ENCODE data around the gene CLPSL1. TPM values are rescaled to one million over a fixed set of nuclear protein-coding genes. Genes with fewer than 3 reads are reported as not detected.

Gene CLPSL1
- total RNA-seq, 2 donors from 2014 or later, result not detected

DNA sequence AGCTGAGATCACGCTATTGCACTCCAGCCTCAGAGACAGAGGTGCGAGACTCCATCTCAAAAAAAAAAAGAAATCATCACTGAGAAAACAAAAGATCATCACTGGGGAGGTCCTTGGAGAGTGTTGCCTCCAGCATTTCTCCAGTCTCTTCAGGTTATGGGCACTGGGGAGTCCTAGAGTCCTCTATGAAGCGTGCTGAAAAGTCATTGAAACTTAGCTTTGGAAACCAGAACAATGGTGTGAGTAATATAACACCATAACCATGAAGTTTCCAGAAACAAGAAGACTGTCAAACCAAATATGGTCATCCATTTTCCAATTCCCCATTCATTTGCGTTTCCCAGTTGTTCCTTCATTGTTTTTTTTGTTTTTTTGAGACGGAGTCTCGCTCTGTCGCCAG is 30.3 kb upstream of the CLPSL1 start:
- no peaks in the 10 kb centered on the region for H3K36me3 ChIP-seq
- H3K27ac ChIP-seq, result no peak overlapping the region
- H3K9me3 ChIP-seq, result no peaks in the 10 kb centered on the region
- TF ChIP-seq, protein P1, sequence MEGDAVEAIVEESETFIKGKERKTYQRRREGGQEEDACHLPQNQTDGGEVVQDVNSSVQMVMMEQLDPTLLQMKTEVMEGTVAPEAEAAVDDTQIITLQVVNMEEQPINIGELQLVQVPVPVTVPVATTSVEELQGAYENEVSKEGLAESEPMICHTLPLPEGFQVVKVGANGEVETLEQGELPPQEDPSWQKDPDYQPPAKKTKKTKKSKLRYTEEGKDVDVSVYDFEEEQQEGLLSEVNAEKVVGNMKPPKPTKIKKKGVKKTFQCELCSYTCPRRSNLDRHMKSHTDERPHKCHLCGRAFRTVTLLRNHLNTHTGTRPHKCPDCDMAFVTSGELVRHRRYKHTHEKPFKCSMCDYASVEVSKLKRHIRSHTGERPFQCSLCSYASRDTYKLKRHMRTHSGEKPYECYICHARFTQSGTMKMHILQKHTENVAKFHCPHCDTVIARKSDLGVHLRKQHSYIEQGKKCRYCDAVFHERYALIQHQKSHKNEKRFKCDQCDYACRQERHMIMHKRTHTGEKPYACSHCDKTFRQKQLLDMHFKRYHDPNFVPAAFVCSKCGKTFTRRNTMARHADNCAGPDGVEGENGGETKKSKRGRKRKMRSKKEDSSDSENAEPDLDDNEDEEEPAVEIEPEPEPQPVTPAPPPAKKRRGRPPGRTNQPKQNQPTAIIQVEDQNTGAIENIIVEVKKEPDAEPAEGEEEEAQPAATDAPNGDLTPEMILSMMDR (IDR thresholded peaks at IDR 0.05), result no peak
- ATAC-seq (ENCODE audit: insufficient number of reproducible peaks, low FRiP score, low read depth) (no peak), DNase-seq (ENCODE audit: low spot score) (no peak)
- H3K27me3 ChIP-seq (replicated peaks; ENCODE audit: insufficient read depth), result no peaks in the 10 kb centered on the region
- H3K4me3 ChIP-seq, result no peak overlapping the region
- no peaks in the 10 kb centered on the region for H3K4me1 ChIP-seq (ENCODE audit: control insufficient read depth in 1 of 2, low read depth in 2 of 2)

DNA sequence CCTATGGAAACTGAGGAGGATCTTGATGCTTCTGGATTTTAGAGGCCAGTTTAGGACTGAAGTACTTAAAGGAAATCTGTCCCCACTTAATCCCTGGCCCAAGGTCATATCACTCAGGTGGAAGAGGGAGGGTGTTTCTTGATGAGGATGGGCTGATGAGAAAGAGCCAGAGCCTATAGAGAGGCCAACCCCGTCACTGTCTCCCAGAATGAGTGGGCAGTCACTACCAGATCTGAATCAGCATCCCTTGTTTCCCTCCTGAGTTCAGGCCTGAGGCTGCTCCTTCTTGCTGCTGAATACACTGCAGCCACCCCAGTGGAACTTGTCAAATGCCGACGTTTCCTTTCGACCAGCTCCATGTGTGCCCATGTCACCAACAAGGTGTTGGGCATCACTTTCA is 29.2 kb upstream of the CLPSL1 start:
- Histone ChIP-seq H3K9me3 (no peaks in the 10 kb centered on the region), H3K4me1 (ENCODE audit: control insufficient read depth in 1 of 2, low read depth in 2 of 2) (no peaks in the 10 kb centered on the region), H3K36me3 (no peaks in the 10 kb centered on the region), H3K27me3 (replicated peaks; ENCODE audit: insufficient read depth) (no peaks in the 10 kb centered on the region), H3K4me3 (no peak overlapping the region), H3K27ac (no peak overlapping the region)
- ATAC-seq (ENCODE audit: insufficient number of reproducible peaks, low FRiP score, low read depth) (no peak), DNase-seq (ENCODE audit: low spot score) (no peak)
- TF ChIP-seq, protein P1 (IDR thresholded peaks at IDR 0.05), result no peak

DNA sequence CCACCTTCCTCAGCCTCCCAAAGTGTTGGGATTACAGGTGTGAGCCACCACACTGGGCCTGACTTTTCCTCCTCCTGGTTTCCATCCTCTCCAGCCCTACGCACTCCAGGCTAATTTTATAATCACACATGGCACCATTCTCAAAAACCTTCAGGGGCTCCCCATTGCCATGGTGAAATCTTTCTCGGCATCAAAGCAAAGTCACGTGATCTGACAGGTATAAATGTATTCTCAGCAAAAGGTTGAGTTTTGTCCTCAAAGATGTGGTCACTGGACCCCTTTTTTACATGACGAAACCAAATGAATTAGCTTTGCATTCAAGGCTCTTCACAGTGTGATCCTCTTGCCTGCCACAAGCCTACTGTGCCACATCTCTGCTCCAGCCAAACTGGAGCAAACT is 28.5 kb upstream of the CLPSL1 start:
- ATAC-seq (ENCODE audit: insufficient number of reproducible peaks, low FRiP score, low read depth) (no peak), DNase-seq (ENCODE audit: low spot score) (no peak)
- no peaks in the 10 kb centered on the region for H3K36me3 ChIP-seq
- no peaks in the 10 kb centered on the region for H3K9me3 ChIP-seq
- H3K4me1 ChIP-seq (ENCODE audit: control insufficient read depth in 1 of 2, low read depth in 2 of 2), result no peaks in the 10 kb centered on the region
- no peak overlapping the region for H3K27ac ChIP-seq
- TF ChIP-seq, protein P1 (IDR thresholded peaks at IDR 0.05), result no peak
- H3K27me3 ChIP-seq (replicated peaks; ENCODE audit: insufficient read depth), result no peaks in the 10 kb centered on the region
- no peak overlapping the region for H3K4me3 ChIP-seq

DNA sequence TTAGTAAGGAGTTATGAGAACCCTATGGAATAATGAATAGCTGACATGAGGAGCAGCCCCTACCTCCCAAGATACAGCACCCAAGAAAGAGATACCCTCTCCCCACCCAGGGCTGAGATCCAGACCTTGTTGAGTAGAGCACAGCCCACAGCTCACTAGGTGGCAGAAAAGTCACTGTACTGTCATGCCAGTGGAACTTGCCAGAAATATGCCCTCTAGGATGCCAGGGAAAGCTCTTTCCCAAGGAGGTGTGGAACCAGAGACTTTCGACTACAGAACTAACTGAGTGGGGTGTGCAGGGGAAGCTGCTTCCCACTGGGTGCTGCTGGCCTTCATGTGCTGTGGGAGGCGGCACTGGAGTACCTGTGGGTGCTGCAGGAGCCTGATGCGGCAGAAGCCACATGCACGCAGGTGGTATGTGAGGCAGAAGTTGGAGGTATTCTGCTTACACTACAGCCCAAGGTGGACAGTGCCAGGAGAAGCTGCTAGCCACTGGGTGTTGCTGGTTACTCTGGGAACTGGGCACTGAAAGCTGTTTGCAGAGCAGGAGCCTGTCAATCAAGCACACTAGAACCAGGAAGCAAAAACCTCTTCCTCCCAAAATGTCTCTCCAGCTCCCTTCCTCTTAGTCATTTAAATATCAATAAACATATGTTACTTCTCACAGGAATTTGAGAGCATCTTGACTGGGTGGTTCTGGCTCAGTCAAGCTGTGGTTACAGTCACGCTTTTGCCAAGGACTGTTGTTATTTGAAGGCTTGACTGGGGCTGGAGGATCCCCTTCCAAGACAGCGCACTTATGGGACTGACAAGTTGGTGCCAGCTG is 26.2 kb upstream of the CLPSL1 start:
- H3K9me3 ChIP-seq, result no peaks in the 10 kb centered on the region
- no peaks in the 10 kb centered on the region for H3K4me1 ChIP-seq (ENCODE audit: control insufficient read depth in 1 of 2, low read depth in 2 of 2)
- TF ChIP-seq, protein P1 (IDR thresholded peaks at IDR 0.05), result no peak
- H3K36me3 ChIP-seq, result no peaks in the 10 kb centered on the region
- no peak overlapping the region for H3K27ac ChIP-seq
- H3K4me3 ChIP-seq, result no peak overlapping the region
- no peak for ATAC-seq (ENCODE audit: insufficient number of reproducible peaks, low FRiP score, low read depth)
- DNase-seq (ENCODE audit: low spot score), result no peak
- no peaks in the 10 kb centered on the region for H3K27me3 ChIP-seq (replicated peaks; ENCODE audit: insufficient read depth)

DNA sequence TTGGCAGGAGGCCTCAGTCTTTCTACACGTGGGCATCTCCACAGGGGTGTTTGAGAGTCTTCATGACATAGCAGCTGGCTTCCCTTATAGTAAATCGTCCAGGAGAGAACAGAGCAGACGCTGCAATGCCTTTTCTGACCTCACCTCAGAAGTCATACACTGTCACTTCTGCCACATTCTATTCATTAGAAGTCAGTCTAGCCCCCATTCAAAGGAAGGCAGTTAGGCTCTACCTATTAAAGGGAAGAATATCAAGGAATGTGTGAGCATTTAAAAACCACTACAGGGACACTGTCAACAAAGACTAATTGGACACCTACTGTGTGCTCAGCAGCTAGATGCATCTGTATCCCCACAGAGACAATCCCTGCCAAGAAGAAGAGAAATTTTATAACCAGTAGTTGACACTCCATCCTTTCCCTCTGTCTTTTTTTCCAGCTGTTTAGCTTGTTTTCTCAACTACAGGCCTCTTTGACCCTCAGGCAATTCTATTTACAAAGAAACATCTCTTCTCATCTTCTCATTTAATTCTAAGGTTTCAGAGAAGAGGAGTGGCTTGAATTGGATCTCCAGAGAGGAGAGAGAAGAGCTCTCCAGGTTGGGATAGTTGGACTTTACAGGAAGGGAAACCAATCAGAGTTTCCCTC is 25.4 kb upstream of the CLPSL1 start:
- Histone ChIP-seq H3K4me1 (ENCODE audit: control insufficient read depth in 1 of 2, low read depth in 2 of 2) (no peaks in the 10 kb centered on the region), H3K9me3 (no peaks in the 10 kb centered on the region), H3K27me3 (replicated peaks; ENCODE audit: insufficient read depth) (no peaks in the 10 kb centered on the region), H3K36me3 (no peaks in the 10 kb centered on the region), H3K4me3 (no peak overlapping the region), H3K27ac (no peak overlapping the region)
- TF ChIP-seq, protein P1 (IDR thresholded peaks at IDR 0.05), result no peak
- DNase-seq (ENCODE audit: low spot score), result no peak
- no peak for ATAC-seq (ENCODE audit: insufficient number of reproducible peaks, low FRiP score, low read depth)

Measured in thoracic aorta (tissue), 2 donors.